Body of pancreas (tissue), 4 donors: ENCODE measurements around the gene SCUBE1. TPM values are rescaled to one million over a fixed set of nuclear protein-coding genes. Genes with fewer than 3 reads are reported as not detected.

Experiments used
- ATAC-seq: fragments of 150-250 bp; one replicate; pipeline ENCODE4 v1.9.1; 2016
- DNase-seq, 4 donors: peaks; one replicate each; pipeline ENCODE4 v3.0.0-alpha.2; 2019
- H3K27ac ChIP-seq, 4 donors: fragments of 200-600 bp; sonication (generic); 1 replicate in 3 of 4; 2 replicates in 1 of 4; pipeline versions ENCODE4 v1.5.1 to v1.6.1; 2016 to 2019; ENCODE audit warnings: mild to moderate bottlenecking in 1 of 4, mixed read lengths in 1 of 4, moderate library complexity in 1 of 4
- H3K27me3 ChIP-seq, 2 donors: fragments of 200-600 bp; sonication (generic); one replicate each; pipeline ENCODE4 v1.6.0; 2016; ENCODE audit warnings: mild to moderate bottlenecking in 1 of 2
- H3K36me3 ChIP-seq, 2 donors: fragments of 200-600 bp; sonication (generic); replicated peaks in 1 of 2; 2 replicates each; pipeline ENCODE4 v1.5.1; 2016; ENCODE audit warnings: low read depth in 2 of 2; ENCODE audit not compliant: insufficient read depth in 1 of 2
- H3K4me1 ChIP-seq: fragments of 200-600 bp; sonication (generic); one replicate; pipeline ENCODE4 v1.6.0; 2016
- H3K4me3 ChIP-seq, 2 donors: fragments of 200-600 bp; sonication (generic); 1 replicate in 1 of 2; 2 replicates in 1 of 2; pipeline ENCODE4 v1.5.1; 2016 to 2019
- H3K9me3 ChIP-seq, 3 donors: fragments of 200-600 bp; sonication (generic); 1 replicate in 2 of 3; 2 replicates in 1 of 3; pipeline ENCODE4 v1.5.1; 2016
- POLR2A ChIP-seq, 3 donors: fragments of 450-650 bp; IDR thresholded peaks; one replicate each; pipeline ENCODE4 v1.6.1; 2016; ENCODE audit warnings: antibody characterized with exemption in 3 of 3, mild to moderate bottlenecking in 2 of 3
- WGBS, 2 donors: methylation state at CpG; one replicate each; pipeline ENCODE4 v1.1.5; 2017; 5-methylcytosine and 5-hydroxymethylcytosine counted together
- intact Hi-C: fragments of 100-400 bp; cut with DNase I; formaldehyde crosslinking; loops from one replicate; pipeline ENCODE4 v1.15.1; 2023
- total RNA-seq, 2 donors: library from RNA; depleted of rRNA; stranded (reverse); fragments of >200 nt; gene quantifications; one replicate each; pipeline ENCODE4 v1.1.0, GENCODE V29; 2016
- TF ChIP-seq, protein P1 (sequence below), 7 experiments: fragments of 450-650 bp in 4 of 7; fragments of 200-600 bp in 3 of 7; sonication (generic) in 3 of 7; IDR thresholded peaks; one replicate each; pipeline ENCODE4 v1.5.1; 2016 to 2019; ENCODE audit warnings: antibody characterized with exemption in 7 of 7

The SCUBE1 gene
- total RNA-seq, 2 donors from 2014 or later = under 0.01 to 0.26 TPM

DNA sequence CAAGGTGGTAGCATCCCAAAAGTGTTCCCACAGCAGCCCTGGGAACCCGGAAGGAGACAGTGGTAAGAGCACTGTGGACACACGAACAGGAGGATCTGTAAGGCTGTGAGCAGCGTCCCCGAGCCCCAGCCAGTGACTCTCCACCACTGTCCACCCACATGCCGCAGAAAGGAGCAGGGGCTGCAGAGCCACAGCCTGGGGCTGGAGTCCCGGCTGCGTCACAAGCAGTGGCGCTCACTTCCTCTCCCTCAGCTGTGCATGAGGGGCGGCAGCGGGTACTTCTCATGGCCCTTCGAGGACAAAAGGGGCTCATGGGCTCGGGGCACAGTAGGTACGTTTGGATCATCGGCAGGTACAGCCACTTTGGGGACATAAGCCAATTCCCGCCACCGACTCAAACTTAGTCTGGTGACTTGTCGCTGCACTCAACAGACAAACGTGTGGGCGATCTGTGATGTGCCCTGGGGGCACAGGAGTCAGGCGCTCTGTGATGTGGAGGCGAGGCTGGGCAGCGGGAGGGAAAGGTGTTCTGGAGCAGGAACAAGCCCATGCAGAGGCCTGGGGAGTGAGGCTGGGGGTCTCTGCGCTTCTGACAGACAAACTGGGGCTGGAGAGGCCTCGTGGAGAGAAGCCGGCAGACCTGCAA is 68.5 kb downstream of the SCUBE1 start:
- Histone ChIP-seq H3K9me3 (no peaks in the 10 kb centered on the region), H3K36me3 (no peaks in the 10 kb centered on the region), H3K27ac (no peak overlapping the region), H3K4me1 (no peaks in the 10 kb centered on the region), H3K4me3 (no peak overlapping the region), H3K27me3 (no peaks in the 10 kb centered on the region)
- DNase-seq (no peak), ATAC-seq (no peak)
- intact Hi-C loops = loop anchor here (5.0 kb wide), 1 partner anchor 108 kb away; no protein-coding TSS in a partner anchor
- WGBS, 2 donors = 69% methylated on average over 13 to 25 of the region's 25 CpGs
- no peak for TF ChIP-seq POLR2A (IDR thresholded peaks at IDR 0.05)
- TF ChIP-seq, protein P1, sequence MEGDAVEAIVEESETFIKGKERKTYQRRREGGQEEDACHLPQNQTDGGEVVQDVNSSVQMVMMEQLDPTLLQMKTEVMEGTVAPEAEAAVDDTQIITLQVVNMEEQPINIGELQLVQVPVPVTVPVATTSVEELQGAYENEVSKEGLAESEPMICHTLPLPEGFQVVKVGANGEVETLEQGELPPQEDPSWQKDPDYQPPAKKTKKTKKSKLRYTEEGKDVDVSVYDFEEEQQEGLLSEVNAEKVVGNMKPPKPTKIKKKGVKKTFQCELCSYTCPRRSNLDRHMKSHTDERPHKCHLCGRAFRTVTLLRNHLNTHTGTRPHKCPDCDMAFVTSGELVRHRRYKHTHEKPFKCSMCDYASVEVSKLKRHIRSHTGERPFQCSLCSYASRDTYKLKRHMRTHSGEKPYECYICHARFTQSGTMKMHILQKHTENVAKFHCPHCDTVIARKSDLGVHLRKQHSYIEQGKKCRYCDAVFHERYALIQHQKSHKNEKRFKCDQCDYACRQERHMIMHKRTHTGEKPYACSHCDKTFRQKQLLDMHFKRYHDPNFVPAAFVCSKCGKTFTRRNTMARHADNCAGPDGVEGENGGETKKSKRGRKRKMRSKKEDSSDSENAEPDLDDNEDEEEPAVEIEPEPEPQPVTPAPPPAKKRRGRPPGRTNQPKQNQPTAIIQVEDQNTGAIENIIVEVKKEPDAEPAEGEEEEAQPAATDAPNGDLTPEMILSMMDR (IDR thresholded peaks at IDR 0.05) = no peak

DNA sequence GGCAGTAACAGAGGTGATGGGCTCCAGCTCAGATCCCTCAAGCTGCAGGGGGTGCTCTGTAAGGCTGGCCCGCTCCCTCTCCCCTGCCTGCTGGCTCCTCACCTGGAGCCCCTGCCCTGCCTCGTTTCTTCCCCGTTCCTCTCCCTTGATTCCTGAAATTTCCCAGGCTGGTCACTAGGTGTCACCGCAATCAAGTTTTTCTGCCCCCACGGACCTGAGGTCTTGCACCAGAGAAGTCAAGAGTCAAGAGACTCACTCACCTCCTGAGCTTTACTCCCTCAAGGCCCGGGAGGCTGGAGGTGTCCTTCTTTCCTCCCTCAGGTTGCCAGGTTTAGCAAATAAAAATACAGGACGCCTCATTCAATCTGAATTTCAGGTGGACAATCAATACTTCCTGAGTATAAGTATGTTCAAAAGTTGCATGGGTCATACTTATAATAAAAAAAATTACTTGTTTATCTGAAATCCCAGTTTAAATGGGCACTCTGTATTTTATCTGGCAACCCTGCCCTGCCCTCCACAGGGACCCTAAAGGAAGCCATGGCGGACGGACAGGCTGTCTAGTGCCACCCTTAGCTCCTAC is 69.2 kb downstream of the SCUBE1 start:
- intact Hi-C loops = no loop called here
- ATAC-seq (peak; percentile 74), DNase-seq (peak; percentile 50 to 55 (median 52))
- TF ChIP-seq, protein P1 (IDR thresholded peaks at IDR 0.05) = peak; percentile 25 to 83 (median 79)
- no peak for TF ChIP-seq POLR2A (IDR thresholded peaks at IDR 0.05)
- 14 to 19% methylated on average over 9 of the region's 9 CpGs for WGBS, 2 donors
- H3K27me3 ChIP-seq = no peaks in the 10 kb centered on the region
- no peak overlapping the region for H3K27ac ChIP-seq
- no peaks in the 10 kb centered on the region for H3K4me1 ChIP-seq
- H3K4me3 ChIP-seq = no peak overlapping the region
- H3K9me3 ChIP-seq = no peaks in the 10 kb centered on the region
- H3K36me3 ChIP-seq = no peaks in the 10 kb centered on the region

DNA sequence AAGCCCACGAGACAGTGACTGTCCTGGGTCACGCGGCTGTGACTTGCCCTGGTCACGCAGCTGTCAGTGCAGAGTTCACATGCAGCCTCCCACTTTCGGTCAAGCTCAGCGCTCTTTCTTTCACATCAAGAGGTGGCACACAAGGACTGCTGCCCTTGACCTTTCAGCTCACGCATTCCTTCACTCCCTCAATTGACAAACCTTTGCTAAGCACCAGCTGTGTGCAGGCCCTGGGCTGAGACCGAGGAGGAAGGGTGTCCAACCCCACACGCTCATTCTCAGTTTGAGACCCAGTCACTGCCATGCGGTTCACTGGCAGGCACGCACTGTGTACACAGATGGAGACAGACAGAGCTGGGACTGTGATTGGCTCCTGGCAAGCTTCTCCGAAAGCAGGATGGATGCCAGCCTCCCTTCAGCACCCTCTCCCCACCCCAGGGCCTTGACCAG is 70.3 kb downstream of the SCUBE1 start:
- no peaks in the 10 kb centered on the region for H3K27me3 ChIP-seq
- 49 to 53% methylated on average over 8 to 12 of the region's 12 CpGs for WGBS, 2 donors
- no peaks in the 10 kb centered on the region for H3K9me3 ChIP-seq
- TF ChIP-seq POLR2A (IDR thresholded peaks at IDR 0.05) = no peak
- TF ChIP-seq, protein P1 (IDR thresholded peaks at IDR 0.05) = no peak
- no peak overlapping the region for H3K4me3 ChIP-seq
- DNase-seq (no peak), ATAC-seq (no peak)
- H3K4me1 ChIP-seq = no peaks in the 10 kb centered on the region
- H3K36me3 ChIP-seq = no peaks in the 10 kb centered on the region
- intact Hi-C loops = no loop called here
- H3K27ac ChIP-seq = no peak overlapping the region

DNA sequence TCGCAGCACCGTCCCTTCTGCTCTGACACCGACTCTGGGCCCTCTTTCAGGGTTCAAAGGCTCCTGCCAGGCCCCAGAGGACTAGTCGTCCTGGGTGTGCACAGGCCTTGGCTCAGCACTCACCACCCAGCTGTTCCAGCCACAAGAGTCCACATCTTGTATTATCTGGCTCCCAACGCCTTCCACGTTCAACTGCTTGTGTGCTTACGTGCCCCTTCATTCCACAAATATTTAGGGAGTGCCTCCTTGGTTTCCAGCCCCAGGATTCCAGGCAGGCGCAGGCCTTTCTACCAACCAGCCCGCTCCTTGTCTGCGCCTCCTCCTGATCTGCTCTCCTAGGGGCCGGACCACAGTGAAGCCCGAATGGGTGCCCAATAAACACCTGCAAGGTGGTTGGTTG is 70.9 kb downstream of the SCUBE1 start:
- Histone ChIP-seq H3K4me3 (no peak overlapping the region), H3K36me3 (no peaks in the 10 kb centered on the region), H3K27ac (no peak overlapping the region), H3K4me1 (no peaks in the 10 kb centered on the region), H3K9me3 (no peaks in the 10 kb centered on the region), H3K27me3 (no peaks in the 10 kb centered on the region)
- ATAC-seq = no peak
- 71 to 73% methylated on average over 12 of the region's 12 CpGs for WGBS, 2 donors
- TF ChIP-seq, protein P1 (IDR thresholded peaks at IDR 0.05) = no peak
- no peak for TF ChIP-seq POLR2A (IDR thresholded peaks at IDR 0.05)
- no peak for DNase-seq
- intact Hi-C loops = no loop called here

DNA sequence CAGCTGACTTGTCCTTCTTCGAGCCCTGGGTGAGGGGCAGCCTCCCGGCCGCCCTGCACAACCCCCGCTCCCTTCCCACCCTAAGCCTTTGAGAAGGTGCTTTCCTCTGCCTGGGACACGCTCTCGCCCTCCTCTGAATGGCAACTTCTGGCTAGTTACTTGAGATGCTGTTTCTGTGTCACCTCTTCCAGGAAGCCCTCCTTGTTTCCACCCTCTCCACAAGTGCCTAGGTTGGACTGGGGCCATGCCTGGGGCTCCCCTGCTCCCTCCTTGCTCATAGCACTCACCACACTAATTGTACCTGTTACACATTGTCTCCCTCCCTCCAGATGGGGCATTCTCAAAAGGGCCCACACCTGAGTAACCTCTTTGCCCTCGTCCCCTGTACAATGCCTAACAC is 72.2 kb downstream of the SCUBE1 start:
- WGBS, 2 donors = 64 to 83% methylated on average over 7 of the region's 7 CpGs

More for the DNA sequence above, 72.2 kb downstream of the SCUBE1 start:
- Histone ChIP-seq H3K27ac (no peak overlapping the region), H3K27me3 (no peaks in the 10 kb centered on the region), H3K4me1 (no peaks in the 10 kb centered on the region), H3K36me3 (no peaks in the 10 kb centered on the region), H3K4me3 (no peak overlapping the region), H3K9me3 (no peaks in the 10 kb centered on the region)
- DNase-seq (no peak), ATAC-seq (no peak)
- no peak for TF ChIP-seq POLR2A (IDR thresholded peaks at IDR 0.05)
- TF ChIP-seq, protein P1 (IDR thresholded peaks at IDR 0.05) = no peak
- intact Hi-C loops = no loop called here
